Keratinocyte (primary cell): ENCODE results near the gene CREB3L2. TPM values are rescaled to one million over a fixed set of nuclear protein-coding genes. Genes with fewer than 3 reads are reported as not detected.

Source experiments
- DNase-seq: peaks from one replicate; pipeline ENCODE4 v3.0.0-alpha.2; 2011; ENCODE audit warnings: low read depth, missing footprints, low spot score
- FAIRE-seq: peaks from 2 replicates; lab custom pipeline; 2011; peaks lifted over from hg19 to GRCh38; lab: Jason Lieb, UNC
- H2AFZ ChIP-seq: 2 replicates; pipeline ENCODE4 v1.6.0; 2012; ENCODE audit warnings: low read length, control low read depth, inconsistent platforms; ENCODE audit not compliant: control insufficient read depth
- H3K27ac ChIP-seq: 2 replicates; pipeline ENCODE4 v1.5.1; 2011; ENCODE audit warnings: low read length; ENCODE audit not compliant: control insufficient read depth, insufficient read depth
- H3K27me3 ChIP-seq: 3 replicates; pipeline ENCODE4 v1.6.0; 2011; ENCODE audit warnings: low read length; ENCODE audit not compliant: control insufficient read depth, insufficient read depth; ENCODE audit errors: extremely low read depth
- H3K36me3 ChIP-seq, 2 experiments: 2 replicates in 1 of 2; 3 replicates in 1 of 2; pipeline ENCODE4 v1.5.1; 2011; ENCODE audit warnings: low read length in 2 of 2, mild to moderate bottlenecking in 1 of 2; ENCODE audit not compliant: control insufficient read depth in 2 of 2, insufficient read depth in 2 of 2; ENCODE audit errors: extremely low read depth in 1 of 2
- H3K4me1 ChIP-seq: 3 replicates; pipeline ENCODE4 v1.5.1; 2011; ENCODE audit warnings: low read length; ENCODE audit not compliant: control insufficient read depth, insufficient read depth; ENCODE audit errors: extremely low read depth
- H3K4me2 ChIP-seq: 3 replicates; pipeline ENCODE4 v1.6.0; 2011; ENCODE audit warnings: low read depth, low read length; ENCODE audit not compliant: control insufficient read depth, insufficient read depth; ENCODE audit errors: extremely low read depth
- H3K4me3 ChIP-seq, 3 experiments: fragments of 200-600 bp in 1 of 3; sonication (generic) in 1 of 3; 2 replicates in 2 of 3; 3 replicates in 1 of 3; pipeline ENCODE4 v1.5.1; 2011 to 2016; ENCODE audit warnings: low read length in 3 of 3, mild to moderate bottlenecking in 3 of 3, control low read depth in 2 of 3, inconsistent platforms in 1 of 3, low read depth in 1 of 3, mixed read lengths in 1 of 3, mixed run types in 1 of 3, moderate library complexity in 1 of 3; ENCODE audit not compliant: control insufficient read depth in 2 of 3, insufficient read depth in 2 of 3; ENCODE audit errors: extremely low read depth in 1 of 3
- H3K79me2 ChIP-seq: 2 replicates; pipeline ENCODE4 v1.6.0; 2012; ENCODE audit warnings: low read length; ENCODE audit not compliant: control insufficient read depth, insufficient read depth
- H3K9ac ChIP-seq: 3 replicates; pipeline ENCODE4 v1.6.0; 2011; ENCODE audit warnings: low read length; ENCODE audit not compliant: control insufficient read depth, insufficient read depth; ENCODE audit errors: extremely low read depth
- H3K9me1 ChIP-seq: 3 replicates; pipeline ENCODE4 v1.6.0; 2011; ENCODE audit warnings: low read length; ENCODE audit not compliant: control insufficient read depth, insufficient read depth; ENCODE audit errors: extremely low read depth
- H3K9me3 ChIP-seq: 2 replicates; pipeline ENCODE4 v1.5.1; 2012; ENCODE audit warnings: low read depth, low read length; ENCODE audit not compliant: control insufficient read depth
- H4K20me1 ChIP-seq: 3 replicates; pipeline ENCODE4 v1.6.0; 2011; ENCODE audit warnings: low read length; ENCODE audit not compliant: control insufficient read depth, insufficient read depth; ENCODE audit errors: extremely low read depth
- EZH2 ChIP-seq: IDR thresholded peaks from one replicate; pipeline ENCODE4 v1.6.1; 2012; ENCODE audit warnings: inconsistent platforms, mild to moderate bottlenecking, low read length, moderate library complexity
- dilution Hi-C: fragments of 300-500 bp; cut with MboI; formaldehyde crosslinking; loops from one replicate; pipeline ENCODE4 v1.7.0; 2020; ENCODE audit warnings: low sequenced_read_pairs; ENCODE audit not compliant: extremely low pct_ligation_motif_present
- polyA plus RNA-seq, 5 experiments: library from polyadenylated mRNA; depleted of rRNA in 3 of 5; stranded (reverse) in 3 of 5; stranded (forward) in 1 of 5; unstranded in 1 of 5; fragments of >200 nt; gene quantifications; 1 replicate in 1 of 5; 2 replicates in 3 of 5; 3 replicates in 1 of 5; pipeline versions ENCODE4 v1.2.1 to v1.2.3, GENCODE V29; 2011 to 2012; ENCODE audit warnings: missing spikeins in 2 of 5, low read depth in 1 of 5, low replicate concordance in 1 of 5
- TF ChIP-seq, protein P1 (sequence below), 3 experiments: IDR thresholded peaks in 1 of 3; conservative IDR thresholded peaks in 1 of 3; optimal IDR thresholded peaks in 1 of 3; 2 replicates in 2 of 3; 3 replicates in 1 of 3; pipeline versions ENCODE3 to v1.5.1; 2011; ENCODE audit warnings: low read length in 3 of 3, mild to moderate bottlenecking in 3 of 3, moderate library complexity in 2 of 3, control low read depth in 1 of 3, inconsistent platforms in 1 of 3; ENCODE audit not compliant: insufficient read depth in 2 of 3; ENCODE audit errors: extremely low read depth in 1 of 3

CREB3L2 gene
- polyA plus RNA-seq, 1 donor (not counting 4 experiments of a cell fraction or from before 2014, with no cell fraction given) = 12.8 TPM

DNA sequence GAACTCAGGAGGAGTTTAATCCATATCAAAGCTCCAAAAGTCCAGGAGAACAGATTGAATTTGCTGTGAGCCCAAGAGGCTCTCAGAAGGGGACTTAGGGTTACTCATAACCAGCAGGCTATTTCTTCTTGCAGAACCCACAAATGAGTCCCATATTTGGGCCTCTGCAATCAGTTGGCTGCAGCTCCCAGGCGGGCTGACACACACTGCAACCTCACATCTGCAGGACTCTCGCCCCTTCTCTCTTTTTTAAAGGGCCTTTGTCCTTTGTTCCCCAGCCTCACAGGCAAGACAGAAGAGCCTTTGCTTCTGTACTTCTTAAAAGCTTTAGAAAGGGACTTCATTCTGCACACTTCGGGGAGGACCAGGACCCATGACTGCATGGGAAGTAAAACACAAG lies 26.7 kb downstream of the CREB3L2 start:
- dilution Hi-C loops = no loop called here
- TF ChIP-seq EZH2 = no peak
- TF ChIP-seq, protein P1, sequence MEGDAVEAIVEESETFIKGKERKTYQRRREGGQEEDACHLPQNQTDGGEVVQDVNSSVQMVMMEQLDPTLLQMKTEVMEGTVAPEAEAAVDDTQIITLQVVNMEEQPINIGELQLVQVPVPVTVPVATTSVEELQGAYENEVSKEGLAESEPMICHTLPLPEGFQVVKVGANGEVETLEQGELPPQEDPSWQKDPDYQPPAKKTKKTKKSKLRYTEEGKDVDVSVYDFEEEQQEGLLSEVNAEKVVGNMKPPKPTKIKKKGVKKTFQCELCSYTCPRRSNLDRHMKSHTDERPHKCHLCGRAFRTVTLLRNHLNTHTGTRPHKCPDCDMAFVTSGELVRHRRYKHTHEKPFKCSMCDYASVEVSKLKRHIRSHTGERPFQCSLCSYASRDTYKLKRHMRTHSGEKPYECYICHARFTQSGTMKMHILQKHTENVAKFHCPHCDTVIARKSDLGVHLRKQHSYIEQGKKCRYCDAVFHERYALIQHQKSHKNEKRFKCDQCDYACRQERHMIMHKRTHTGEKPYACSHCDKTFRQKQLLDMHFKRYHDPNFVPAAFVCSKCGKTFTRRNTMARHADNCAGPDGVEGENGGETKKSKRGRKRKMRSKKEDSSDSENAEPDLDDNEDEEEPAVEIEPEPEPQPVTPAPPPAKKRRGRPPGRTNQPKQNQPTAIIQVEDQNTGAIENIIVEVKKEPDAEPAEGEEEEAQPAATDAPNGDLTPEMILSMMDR (optimal IDR thresholded peaks at IDR 0.05 in 1 of 3, IDR thresholded peaks at IDR 0.05 in 1 of 3, conservative IDR thresholded peaks at IDR 0.05 in 1 of 3; ENCODE audit: extremely low read depth in 1 of 3, insufficient read depth in 2 of 3, low read length in 3 of 3) = no peak
- no peaks in the 10 kb centered on the region for H3K36me3 ChIP-seq
- H3K9me3 ChIP-seq = no peaks in the 10 kb centered on the region
- H2AFZ ChIP-seq = no peak overlapping the region
- H3K4me2 ChIP-seq = no peak overlapping the region
- peaks cover 3% of the 10 kb centered on the region for H3K9me1 ChIP-seq
- peaks cover 3% of the 10 kb centered on the region for H4K20me1 ChIP-seq
- no peak overlapping the region for H3K9ac ChIP-seq
- no peak for DNase-seq
- peaks cover 5% of the 10 kb centered on the region for H3K4me1 ChIP-seq
- no peaks in the 10 kb centered on the region for H3K27me3 ChIP-seq
- H3K27ac ChIP-seq = no peak overlapping the region
- FAIRE-seq = no peak
- no peak overlapping the region for H3K4me3 ChIP-seq
- peaks cover 41% of the 10 kb centered on the region for H3K79me2 ChIP-seq

DNA sequence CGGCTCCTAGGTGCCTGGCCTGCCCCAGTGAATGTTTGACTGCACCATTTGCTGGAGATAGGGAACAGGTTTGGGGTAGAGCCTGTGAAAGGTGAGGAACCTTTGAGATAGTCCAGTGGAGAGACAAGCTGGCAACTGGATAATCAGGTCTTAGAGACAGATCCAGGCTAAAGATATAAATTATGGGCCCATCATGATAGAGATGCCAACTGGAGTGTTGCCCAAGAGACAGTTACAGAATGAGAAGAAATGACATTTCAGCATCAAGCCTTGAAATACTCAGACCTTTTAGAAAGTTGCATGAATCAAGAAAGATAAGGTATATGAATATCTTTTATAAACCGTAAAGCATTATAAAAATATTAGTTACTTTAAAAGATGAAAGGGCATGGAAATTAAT lies 27.1 kb downstream of the CREB3L2 start:
- H3K79me2 ChIP-seq = peaks cover 37% of the 10 kb centered on the region
- FAIRE-seq (no peak), DNase-seq (no peak)
- H3K9me1 ChIP-seq = peaks cover 3% of the 10 kb centered on the region
- peaks cover 5% of the 10 kb centered on the region for H3K4me1 ChIP-seq
- H4K20me1 ChIP-seq = peaks cover 3% of the 10 kb centered on the region
- no peaks in the 10 kb centered on the region for H3K36me3 ChIP-seq
- H3K27me3 ChIP-seq = no peaks in the 10 kb centered on the region
- no peaks in the 10 kb centered on the region for H3K9me3 ChIP-seq
- dilution Hi-C loops = no loop called here
- H3K4me3 ChIP-seq = no peak overlapping the region
- H3K4me2 ChIP-seq = no peak overlapping the region
- TF ChIP-seq, protein P1 (optimal IDR thresholded peaks at IDR 0.05 in 1 of 3, IDR thresholded peaks at IDR 0.05 in 1 of 3, conservative IDR thresholded peaks at IDR 0.05 in 1 of 3; ENCODE audit: extremely low read depth in 1 of 3, insufficient read depth in 2 of 3, low read length in 3 of 3) = no peak
- TF ChIP-seq EZH2 = no peak
- H3K9ac ChIP-seq = no peak overlapping the region
- H2AFZ ChIP-seq = no peak overlapping the region
- no peak overlapping the region for H3K27ac ChIP-seq
